Cardiac muscle cell (in vitro differentiated cells and primary cell): ENCODE results near the gene LEF1. TPM values are rescaled to one million over a fixed set of nuclear protein-coding genes. Genes with fewer than 3 reads are reported as not detected.

Source experiments
- DNase-seq, 2 donors: peaks; one replicate each; pipeline versions ENCODE4 v3.0.0 to v3.0.0-alpha.2; 2010 to 2017; ENCODE audit warnings: low read depth in 1 of 2, low spot score in 1 of 2
- H3K27ac ChIP-seq: fragments of 200-600 bp; sonication (generic); 2 replicates; pipeline ENCODE4 v1.5.1; 2016
- H3K27me3 ChIP-seq: fragments of 200-600 bp; sonication (generic); 2 replicates; pipeline ENCODE4 v1.6.0; 2016; ENCODE audit warnings: control low read depth
- H3K36me3 ChIP-seq: fragments of 200-600 bp; sonication (generic); 2 replicates; pipeline ENCODE4 v1.5.1; 2016; ENCODE audit warnings: control low read depth
- H3K4me1 ChIP-seq: fragments of 200-600 bp; sonication (generic); 2 replicates; pipeline ENCODE4 v1.8.1; 2017; ENCODE audit warnings: low read depth, mild to moderate bottlenecking, mixed run types
- H3K4me3 ChIP-seq: fragments of 200-600 bp; sonication (generic); 2 replicates; pipeline ENCODE4 v1.5.1; 2016; ENCODE audit warnings: mild to moderate bottlenecking
- H3K9me3 ChIP-seq: fragments of 200-600 bp; sonication (generic); 2 replicates; pipeline ENCODE4 v1.5.1; 2017; ENCODE audit warnings: low read depth, mild to moderate bottlenecking, control low read depth
- CTCF ChIP-seq: IDR thresholded peaks from 2 replicates; pipeline ENCODE4 v1.5.1; 2012; ENCODE audit warnings: low read depth, mild to moderate bottlenecking, low read length
- polyA plus RNA-seq: library from polyadenylated mRNA; unstranded; fragments of >200 nt; fragmentation: Nextera tagmentation; extraction: Ambion mirVana; gene quantifications from 2 replicates; pipeline ENCODE4 v1.2.1, GENCODE V29; 2016
- total RNA-seq: library from RNA; depleted of rRNA; stranded (reverse); fragments of >200 nt; gene quantifications from 2 replicates; pipeline ENCODE4 v1.2.3, GENCODE V29; 2016

LEF1 gene
- total and polyA plus RNA-seq, 2 experiments from 2014 or later: 69.1 to 70.3 TPM

DNA sequence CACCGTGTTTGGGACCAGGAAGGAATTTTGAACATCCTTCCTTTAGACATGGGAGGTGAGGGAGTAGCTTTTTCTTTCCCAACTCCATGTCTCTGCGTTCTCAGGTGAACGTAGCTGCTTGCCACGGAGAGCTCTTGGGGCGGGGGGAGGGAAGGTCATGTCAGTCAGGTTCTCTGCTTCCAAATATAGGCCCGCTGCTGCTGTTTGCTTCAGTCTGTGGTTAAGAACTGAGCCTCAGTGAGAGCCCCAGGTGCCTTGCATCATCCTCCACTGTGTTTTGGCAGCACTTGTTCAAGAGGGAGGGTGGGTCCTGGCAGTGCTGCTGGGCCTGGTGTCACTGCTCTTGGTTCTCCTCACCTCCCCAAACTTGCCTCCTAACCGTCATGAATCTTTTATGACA lies 132.5 kb downstream of the LEF1 start:
- H3K4me3 ChIP-seq: no peak overlapping the region
- peaks cover 19% of the 10 kb centered on the region for H3K4me1 ChIP-seq
- DNase-seq: peak in 1 of 2 donors; percentile 67
- no peak for TF ChIP-seq CTCF
- H3K9me3 ChIP-seq: no peaks in the 10 kb centered on the region
- H3K27ac ChIP-seq: peak overlapping the region; percentile 88
- H3K27me3 ChIP-seq: no peaks in the 10 kb centered on the region
- H3K36me3 ChIP-seq: no peaks in the 10 kb centered on the region

DNA sequence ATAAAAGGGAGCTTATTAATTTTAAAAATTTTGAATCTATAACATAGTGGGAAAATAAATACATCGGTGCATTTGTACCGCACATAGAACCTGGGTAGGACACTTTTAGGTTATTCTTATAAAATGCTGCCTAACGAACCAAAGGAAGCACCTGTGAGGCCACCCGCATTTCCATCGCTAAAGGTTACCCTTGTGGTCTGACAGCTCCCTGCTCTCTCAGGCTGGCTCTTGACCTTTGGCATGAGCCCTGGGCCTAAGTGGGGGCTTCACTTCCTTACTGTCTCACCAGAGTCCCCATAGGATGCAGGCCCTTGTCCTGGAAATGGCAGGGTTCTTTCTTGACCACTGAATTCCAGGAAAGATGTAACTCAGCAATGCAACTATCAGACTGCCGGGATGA lies 133.0 kb downstream of the LEF1 start:
- TF ChIP-seq CTCF: no peak
- no peaks in the 10 kb centered on the region for H3K36me3 ChIP-seq
- no peaks in the 10 kb centered on the region for H3K27me3 ChIP-seq

GRCh38 chr4:108034565-108034964 lies 134.2 kb downstream of the LEF1 start:
- H3K4me1 ChIP-seq: peaks cover 19% of the 10 kb centered on the region
- no peaks in the 10 kb centered on the region for H3K36me3 ChIP-seq
- no peak for DNase-seq
- H3K27ac ChIP-seq: no peak overlapping the region
- no peak overlapping the region for H3K4me3 ChIP-seq
- no peaks in the 10 kb centered on the region for H3K9me3 ChIP-seq
- no peaks in the 10 kb centered on the region for H3K27me3 ChIP-seq
- no peak for TF ChIP-seq CTCF

More for the DNA sequence above, 133.0 kb downstream of the LEF1 start:
- Histone ChIP-seq H3K4me1 (peaks cover 19% of the 10 kb centered on the region), H3K9me3 (no peaks in the 10 kb centered on the region), H3K4me3 (no peak overlapping the region), H3K27ac (peak overlapping the region; percentile 88)
- no peak for DNase-seq

DNA sequence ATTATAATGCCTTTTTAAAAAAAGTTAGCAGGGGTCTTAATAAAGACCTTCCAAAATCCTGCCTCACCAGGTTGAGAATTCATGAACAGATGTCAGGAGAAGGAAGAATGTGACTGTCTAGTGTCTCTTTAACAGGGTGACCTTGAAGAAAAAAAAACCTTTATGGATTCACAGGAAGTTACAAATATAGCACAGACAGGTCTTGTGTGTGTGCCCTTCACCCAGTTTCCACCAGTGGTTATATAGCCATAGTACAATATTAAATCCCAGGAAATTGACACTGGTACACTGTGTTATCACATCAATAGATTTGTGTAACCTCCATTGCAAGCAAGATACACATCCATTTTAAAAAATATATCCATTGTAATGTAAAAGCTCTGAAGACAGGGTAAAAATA lies 135.4 kb downstream of the LEF1 start:
- no peak for TF ChIP-seq CTCF
- H3K4me3 ChIP-seq: no peak overlapping the region
- peak overlapping the region; percentile 47 for H3K27ac ChIP-seq
- H3K36me3 ChIP-seq: no peaks in the 10 kb centered on the region
- no peaks in the 10 kb centered on the region for H3K9me3 ChIP-seq
- DNase-seq: peak in 1 of 2 donors; percentile 12
- peaks cover 19% of the 10 kb centered on the region for H3K4me1 ChIP-seq
- H3K27me3 ChIP-seq: no peaks in the 10 kb centered on the region

DNA sequence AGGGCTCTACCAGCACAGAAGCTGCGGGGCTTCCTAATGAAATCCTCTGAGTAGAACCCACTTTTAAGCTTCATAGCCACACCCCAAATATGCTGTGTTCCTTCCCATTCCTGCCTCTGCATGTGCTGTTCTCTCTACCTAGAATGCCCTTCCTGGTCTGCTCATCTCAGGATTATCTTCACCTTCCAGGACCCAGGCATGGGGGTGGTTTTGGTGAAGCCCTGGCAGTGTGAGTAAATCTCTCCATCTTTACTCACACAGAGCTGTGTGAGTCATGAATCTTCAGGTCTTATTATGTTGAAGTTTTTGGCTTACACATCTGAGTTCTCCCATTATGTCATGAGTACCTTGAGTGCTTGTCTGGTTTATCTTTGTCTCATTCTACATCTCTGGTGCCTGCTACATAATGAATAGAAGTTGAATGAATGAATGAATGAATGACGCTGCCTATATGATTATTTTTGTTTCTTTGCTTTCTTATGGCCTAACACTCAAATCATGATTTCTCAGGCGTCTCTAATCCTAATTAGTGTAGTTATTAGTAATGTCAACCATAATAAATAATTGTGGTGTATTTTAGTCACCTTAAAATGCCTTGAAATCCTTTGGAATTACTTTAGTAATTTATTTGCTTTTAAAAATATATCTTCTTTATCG lies 137.2 kb downstream of the LEF1 start:
- H3K27me3 ChIP-seq: no peaks in the 10 kb centered on the region
- H3K4me1 ChIP-seq: peaks cover 18% of the 10 kb centered on the region
- no peak for TF ChIP-seq CTCF
- H3K27ac ChIP-seq: no peak overlapping the region
- no peaks in the 10 kb centered on the region for H3K36me3 ChIP-seq
- H3K4me3 ChIP-seq: no peak overlapping the region
- H3K9me3 ChIP-seq: no peaks in the 10 kb centered on the region
- DNase-seq: no peak
